Mucosa of gallbladder (tissue), 1 donor: ENCODE data around the gene GADL1. TPM values are rescaled to one million over a fixed set of nuclear protein-coding genes. Genes with fewer than 3 reads are reported as not detected.

Experiments
- DNase-seq: peaks from one replicate; pipeline ENCODE4 v3.0.0-alpha.2; 2020; ENCODE audit warnings: low spot score
- total RNA-seq: library from RNA; stranded (reverse); gene quantifications from one replicate; pipeline ENCODE4 v1.2.1, GENCODE V29; 2021
- donor health status: DM: no; HTN: no; CAD: no.

Gene GADL1
- total RNA-seq, 1 donor from 2014 or later, result not detected

- no peak for DNase-seq
Observed at GRCh38 chr3:30724863-30725262, 169.6 kb downstream of the GADL1 start.

DNA sequence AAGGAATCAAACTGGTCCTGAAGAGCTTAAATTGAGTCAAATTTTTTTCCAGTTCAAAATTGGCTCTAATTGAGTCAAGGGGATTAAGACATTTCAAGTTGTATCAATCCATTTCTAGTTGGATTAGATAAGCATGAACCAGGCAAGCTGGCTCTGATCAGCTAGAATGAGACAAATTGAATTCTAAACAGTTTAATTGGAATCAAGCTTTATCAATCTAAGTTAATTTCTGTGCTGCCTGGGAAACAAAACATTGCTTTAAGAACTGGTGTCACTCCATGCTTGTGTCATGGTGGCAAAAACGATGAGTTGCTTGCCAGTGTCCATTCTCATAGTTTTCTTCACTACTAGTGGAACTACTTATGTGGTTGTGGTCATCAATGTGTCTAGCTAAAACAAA lies 171.2 kb downstream of the GADL1 start:
- no peak for DNase-seq

DNA sequence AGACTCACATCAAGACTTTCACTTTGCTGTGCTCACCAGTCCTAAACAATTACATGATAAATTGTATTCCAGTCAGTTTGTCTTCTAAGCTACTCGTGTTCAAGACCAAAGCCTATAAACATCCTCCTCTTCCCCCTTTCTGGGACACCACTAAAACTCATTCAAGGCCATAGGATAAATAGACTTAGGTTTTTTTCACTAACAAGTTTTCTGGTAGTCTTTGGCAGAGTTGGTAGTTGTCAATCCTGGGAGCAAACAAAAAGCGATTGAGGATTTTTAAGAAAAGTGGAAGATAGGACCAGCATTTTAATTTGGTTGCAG lies 173.2 kb downstream of the GADL1 start:
- DNase-seq, result no peak

DNA sequence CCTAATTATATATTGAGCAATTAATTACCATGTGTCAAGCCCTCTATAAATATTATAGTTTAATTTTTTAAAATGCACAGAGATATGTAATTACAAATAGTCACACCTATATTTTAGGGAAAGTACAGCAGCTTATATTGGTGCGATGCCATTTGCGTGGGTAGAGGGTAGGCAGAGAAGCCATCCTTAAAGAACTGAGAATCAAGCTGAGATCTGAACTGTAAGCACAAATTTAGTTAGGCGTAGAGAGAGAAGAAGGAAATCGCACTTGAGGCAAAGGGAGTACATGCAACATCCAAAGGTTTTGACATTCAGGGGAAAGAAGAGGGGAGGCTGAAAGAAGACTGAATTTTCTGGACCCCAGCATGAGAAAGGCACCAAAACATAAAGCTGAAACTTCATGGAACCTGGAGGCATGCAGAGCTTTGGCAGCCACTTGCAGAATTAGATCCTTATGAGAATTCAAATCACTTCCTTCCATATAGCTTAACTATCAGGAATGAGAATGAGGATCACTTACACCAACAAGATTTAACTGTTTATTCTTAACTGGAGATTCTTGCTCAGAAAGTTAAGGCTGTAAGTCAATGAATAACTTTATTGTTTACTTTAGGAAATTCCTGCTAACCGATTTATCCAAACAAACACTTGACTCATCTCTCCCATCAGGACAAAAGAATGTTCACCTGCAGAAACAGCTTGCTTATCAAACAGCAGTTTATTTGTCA lies 173.7 kb downstream of the GADL1 start:
- DNase-seq, result no peak

GRCh38 chr3:30719536-30719935 lies 174.9 kb downstream of the GADL1 start:
- DNase-seq, result no peak

GRCh38 chr3:30713885-30714503 lies 180.5 kb downstream of the GADL1 start:
- DNase-seq, result no peak

- DNase-seq, result no peak
Observed at GRCh38 chr3:30712991-30713390, 181.5 kb downstream of the GADL1 start.

DNA sequence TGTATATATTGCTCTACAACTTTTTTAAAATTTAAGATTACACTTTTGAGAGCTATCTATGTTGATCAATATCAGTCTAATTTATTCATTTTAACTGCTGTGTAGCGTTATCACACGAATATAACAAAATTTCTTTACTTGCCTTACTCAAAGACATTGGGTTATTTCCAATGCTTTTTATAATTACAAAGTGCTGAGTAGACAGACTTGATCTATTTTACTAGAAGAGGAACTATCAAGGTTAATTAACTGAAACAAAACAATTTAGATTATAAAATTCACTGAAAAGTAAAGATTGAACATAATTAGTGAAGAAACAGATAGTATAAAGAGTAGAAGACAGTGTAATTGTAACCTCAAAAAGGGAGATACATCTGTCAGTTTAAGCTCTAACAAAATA lies 182.6 kb downstream of the GADL1 start:
- no peak for DNase-seq

DNA sequence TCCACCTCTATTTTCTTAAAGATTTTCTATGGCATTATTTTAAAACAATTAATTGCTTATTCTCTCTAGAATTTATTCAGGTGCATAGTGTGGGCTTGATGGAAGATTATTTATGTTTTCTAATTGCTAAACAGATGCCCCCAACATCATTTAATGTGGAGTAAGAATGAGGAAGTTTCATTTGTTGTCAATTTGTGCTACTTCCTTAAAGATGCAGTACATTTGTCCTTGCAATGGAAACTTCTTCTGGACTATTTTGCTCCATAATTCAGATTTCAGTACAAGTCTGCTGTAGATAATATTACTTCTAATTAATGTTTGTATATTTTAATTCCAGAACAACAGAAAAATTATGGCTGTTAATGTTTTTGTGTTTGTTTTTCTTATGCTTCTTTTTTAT lies 183.3 kb downstream of the GADL1 start:
- DNase-seq, result no peak

- DNase-seq, result no peak
Observed at GRCh38 chr3:30710017-30710416, 184.4 kb downstream of the GADL1 start.

GRCh38 chr3:30708472-30708871 lies 186.0 kb downstream of the GADL1 start:
- DNase-seq, result no peak

- no peak for DNase-seq
Observed at GRCh38 chr3:30707825-30708224, 186.6 kb downstream of the GADL1 start.

DNA sequence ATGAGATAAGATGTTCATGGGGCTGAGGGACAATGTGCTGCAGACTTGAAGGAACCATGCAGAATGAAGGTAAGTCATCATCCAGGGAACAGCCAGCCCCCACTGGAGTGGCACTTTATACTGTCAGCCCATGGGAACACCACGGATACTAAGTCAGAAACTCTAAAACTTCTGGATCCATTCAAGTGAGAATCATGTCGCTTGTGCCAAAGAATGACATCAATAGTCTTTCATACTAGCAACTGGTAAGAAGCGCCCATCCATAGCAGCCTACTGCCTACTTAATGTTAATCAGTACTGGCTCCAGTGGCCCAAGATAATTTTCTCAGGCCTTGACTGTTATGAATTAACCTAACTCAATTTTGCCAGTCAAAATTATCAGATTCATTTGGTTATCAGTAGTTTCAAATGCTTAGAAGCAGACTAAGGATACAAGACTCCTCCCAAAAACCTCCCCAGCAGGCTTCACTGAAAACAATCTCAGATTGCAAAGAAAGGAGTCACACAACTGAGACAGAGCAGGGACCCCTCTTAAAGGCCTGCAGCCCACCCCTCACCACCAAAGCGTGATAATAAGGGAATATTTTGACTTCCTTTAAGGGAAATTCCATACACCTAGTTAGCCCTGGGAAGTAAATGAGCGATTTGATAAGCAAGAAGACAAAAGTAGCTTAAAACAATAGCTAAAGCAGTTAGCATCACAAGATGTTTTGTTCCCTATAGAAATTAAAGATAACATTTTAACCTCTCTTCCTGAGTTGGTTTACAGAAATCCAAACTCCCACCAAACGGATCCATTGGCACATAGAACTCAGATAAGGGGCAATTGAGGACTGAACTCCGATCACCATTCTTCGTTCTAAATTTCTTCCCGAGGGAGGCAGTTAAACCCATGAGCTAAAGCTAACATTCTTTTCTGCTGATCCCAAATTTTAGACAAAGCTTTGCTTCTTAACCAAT lies 189.2 kb downstream of the GADL1 start:
- no peak for DNase-seq

DNA sequence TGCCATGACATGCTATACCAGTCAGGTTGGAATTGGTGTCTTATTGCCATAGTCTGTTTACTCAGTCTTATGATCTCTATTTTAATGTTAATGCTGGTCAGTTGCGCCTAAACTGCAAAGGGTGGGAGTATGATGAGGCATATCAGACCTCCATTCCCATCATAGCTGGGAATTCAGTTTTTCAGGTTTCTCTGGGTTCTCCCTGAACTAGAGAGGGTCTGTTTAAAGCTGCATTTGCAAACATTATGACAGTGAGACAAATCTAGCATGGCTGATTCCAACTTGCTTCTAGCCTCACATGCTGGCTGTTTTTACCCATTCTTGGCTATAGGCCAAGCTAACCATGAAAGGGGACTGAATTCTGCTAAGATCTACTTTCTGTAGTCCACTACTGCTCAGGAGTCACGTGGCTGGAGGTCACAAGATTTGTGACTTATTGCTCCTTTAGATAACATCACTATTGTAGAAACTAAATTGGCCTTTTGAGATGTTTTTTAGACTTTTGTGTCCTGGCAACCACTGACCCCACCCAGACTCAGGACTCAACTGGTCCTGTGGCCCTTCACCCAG lies 191.5 kb downstream of the GADL1 start:
- no peak for DNase-seq

DNA sequence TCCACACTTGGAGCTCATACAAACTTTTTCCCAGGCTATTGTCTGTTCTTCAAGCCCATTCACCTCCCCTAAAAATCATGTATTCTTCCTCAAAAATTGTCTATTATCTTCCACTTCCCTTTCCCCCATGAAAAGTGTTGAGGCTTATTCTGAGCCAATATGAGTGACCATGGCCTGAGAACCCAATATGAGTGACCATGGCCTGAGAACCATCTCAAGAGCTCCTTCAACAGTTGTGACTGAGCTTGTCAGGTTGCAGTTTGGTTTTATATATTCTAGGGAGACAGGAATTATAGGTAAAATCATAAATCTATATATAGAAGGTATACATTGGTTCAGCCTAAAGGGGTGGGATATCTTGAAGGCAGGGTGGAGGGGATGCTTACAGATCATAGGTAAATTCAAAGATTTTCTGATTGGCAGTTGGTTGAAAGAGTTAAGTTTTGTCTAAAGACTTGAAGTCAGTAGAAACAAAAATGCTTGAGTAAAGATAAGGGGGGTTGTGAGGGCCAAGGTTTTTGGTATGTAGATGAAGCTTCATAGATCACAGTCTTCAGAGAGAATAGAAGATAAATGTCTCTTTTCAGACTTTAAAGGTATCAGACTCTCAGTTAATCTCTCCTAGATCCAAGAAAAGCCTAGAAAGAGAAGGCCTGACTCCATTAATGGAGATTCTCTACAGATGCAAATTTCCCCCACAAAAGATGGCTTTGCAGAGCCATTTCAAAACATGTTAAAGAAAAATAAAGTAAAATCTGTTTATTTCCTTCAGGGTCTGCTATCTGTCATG lies 192.2 kb downstream of the GADL1 start:
- no peak for DNase-seq

GRCh38 chr3:30700702-30701321 lies 193.6 kb downstream of the GADL1 start:
- DNase-seq, result no peak

GRCh38 chr3:30699927-30700326 lies 194.5 kb downstream of the GADL1 start:
- no peak for DNase-seq

DNA sequence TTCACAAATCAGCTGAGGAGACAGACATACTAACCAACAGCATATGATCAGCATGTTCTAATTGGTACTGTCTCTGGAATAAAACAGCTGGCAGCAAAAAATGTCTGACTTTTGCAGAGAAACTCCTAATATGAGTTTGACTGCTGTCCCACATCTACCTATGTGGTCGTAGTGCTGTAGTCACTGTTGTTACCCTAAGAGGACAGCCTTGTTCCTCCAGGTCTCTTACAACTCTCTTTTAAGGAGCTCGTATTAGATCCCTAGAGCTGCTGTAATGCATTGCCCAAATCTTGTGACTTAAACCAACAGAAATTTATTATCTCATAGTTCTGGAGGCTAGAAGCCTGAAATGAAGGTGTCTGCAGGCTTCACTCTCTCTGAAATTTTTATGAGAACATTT lies 195.9 kb downstream of the GADL1 start:
- no peak for DNase-seq

DNA sequence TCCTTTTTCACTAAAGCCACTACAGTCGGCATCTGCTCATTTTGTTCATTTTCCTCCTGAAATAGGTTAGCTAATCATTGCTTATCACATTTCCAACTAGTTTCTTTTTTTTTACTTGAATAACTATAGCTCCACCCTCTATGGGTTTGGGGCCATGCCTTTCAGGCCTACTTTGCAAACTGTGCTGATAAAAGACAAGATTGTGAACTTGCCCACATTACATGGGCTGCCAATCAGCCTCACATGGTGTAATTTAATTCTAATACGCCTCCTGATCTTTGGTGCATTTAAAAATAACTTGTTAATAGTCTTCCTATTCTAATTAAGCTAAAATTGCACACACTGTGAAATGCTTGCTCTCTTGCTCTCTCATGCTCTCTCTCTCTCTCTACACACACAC lies 197.6 kb downstream of the GADL1 start:
- no peak for DNase-seq

DNA sequence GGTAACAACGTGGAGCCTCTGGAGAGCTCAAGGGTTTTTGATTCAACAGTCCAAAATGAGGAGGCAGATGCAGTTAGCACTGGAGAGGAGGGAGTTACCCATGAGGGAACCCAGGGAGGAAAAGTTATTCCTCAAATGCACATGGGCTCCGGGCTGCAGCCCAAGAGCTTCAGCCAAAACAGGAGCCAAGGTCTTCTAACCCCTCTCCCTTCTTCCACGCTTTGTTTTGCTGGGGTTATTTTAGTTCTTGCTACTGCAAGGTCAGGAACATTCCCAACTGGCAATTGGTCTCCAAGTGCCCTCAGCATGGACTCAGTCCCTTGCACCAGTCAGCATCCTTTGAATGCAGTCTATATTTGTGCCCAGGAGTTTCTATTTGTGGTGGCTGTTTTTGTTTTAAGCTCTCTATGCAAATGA lies 198.1 kb downstream of the GADL1 start:
- DNase-seq, result no peak
